ENCODE measurements around the gene SPRR2E. TPM values are rescaled to one million over a fixed set of nuclear protein-coding genes. Genes with fewer than 3 reads are reported as not detected.
"Not testable (repeated sequence)": the region's sequence is repeated elsewhere in the genome, so short reads cannot be mapped to it uniquely, and the experiment has no call there.

SPRR2E gene
- not detected for polyA plus RNA-seq (2013, experiment 1 of 2)
- not detected for polyA plus RNA-seq (2013, experiment 2 of 2)

DNA sequence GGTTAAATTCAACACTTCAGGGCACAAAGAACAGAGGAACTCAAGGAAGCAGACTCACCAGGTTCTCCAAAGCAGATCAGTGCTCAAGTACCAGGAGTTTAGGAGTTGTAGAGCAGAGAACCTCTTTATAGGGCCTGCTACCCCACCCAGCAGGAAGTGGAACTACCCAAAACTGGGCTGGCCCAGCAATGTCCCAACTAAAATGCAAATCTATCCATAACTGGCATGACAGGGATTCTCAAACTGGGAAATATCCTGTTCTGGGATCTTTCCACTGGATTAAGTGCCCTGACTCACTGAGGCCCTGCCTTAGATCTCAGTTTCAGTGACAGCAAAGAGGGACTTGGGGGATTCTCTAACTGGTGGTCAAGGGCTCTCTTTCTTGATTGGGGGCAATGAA, at the start of gene SPRR2E:
SPRR2E (minus strand) TSS at position 101 of the 400 bp plus-strand sequence. CDS start 775 bp downstream, outside the sequence.
- no peak within 1 kb of the TSS for H3K4me3 ChIP-seq (ENCODE audit: low read length)
- H3K27me3 ChIP-seq (ENCODE audit: insufficient read depth, low read length) = no peaks in the 10 kb centered on the region
- H3K27ac ChIP-seq (ENCODE audit: low read depth, low read length) = no peak within 1 kb of the TSS
- no peaks in the 10 kb centered on the region for H3K9me3 ChIP-seq (ENCODE audit: insufficient read depth, low read depth, low read length)
- H3K9ac ChIP-seq (ENCODE audit: low read depth, low read length) = no peak within 1 kb of the TSS
- no peaks in the 10 kb centered on the region for H3K4me1 ChIP-seq (ENCODE audit: insufficient read depth, low read length)
- H3K36me3 ChIP-seq (ENCODE audit: insufficient read depth, low read length) = no peaks in the 10 kb centered on the region

- H3K9me3 ChIP-seq (ENCODE audit: insufficient read depth, low read depth, low read length) = no peaks in the 10 kb centered on the region
- no peak overlapping the region for H3K27ac ChIP-seq (ENCODE audit: low read depth, low read length)
- no peak overlapping the region for H3K4me3 ChIP-seq (ENCODE audit: low read length)
- H3K4me1 ChIP-seq (ENCODE audit: insufficient read depth, low read length) = no peaks in the 10 kb centered on the region
- no peak overlapping the region for H3K9ac ChIP-seq (ENCODE audit: low read depth, low read length)
- H3K36me3 ChIP-seq (ENCODE audit: insufficient read depth, low read length) = no peaks in the 10 kb centered on the region
- no peaks in the 10 kb centered on the region for H3K27me3 ChIP-seq (ENCODE audit: insufficient read depth, low read length)
- 88% methylated on average over 3 of the region's 3 CpGs for WGBS
Measured at GRCh38 chr1:153141377-153141776, 47.1 kb upstream of the SPRR2E start.

- no peaks in the 10 kb centered on the region for H3K36me3 ChIP-seq (ENCODE audit: insufficient read depth, low read length)
- WGBS = 96% methylated on average over 3 of the region's 3 CpGs
- H3K27me3 ChIP-seq (ENCODE audit: insufficient read depth, low read length) = no peaks in the 10 kb centered on the region
- no peaks in the 10 kb centered on the region for H3K9me3 ChIP-seq (ENCODE audit: insufficient read depth, low read depth, low read length)
- peaks cover 9% of the 10 kb centered on the region for H3K4me1 ChIP-seq (ENCODE audit: insufficient read depth, low read length)
- H3K4me3 ChIP-seq (ENCODE audit: low read length) = no peak overlapping the region
- no peak overlapping the region for H3K27ac ChIP-seq (ENCODE audit: low read depth, low read length)
- no peak overlapping the region for H3K9ac ChIP-seq (ENCODE audit: low read depth, low read length)
Measured at GRCh38 chr1:153140484-153140883, 46.2 kb upstream of the SPRR2E start.

GRCh38 chr1:153133743-153134142, 39.4 kb upstream of the SPRR2E start:
- Histone ChIP-seq H3K9ac (ENCODE audit: low read depth, low read length) (no peak overlapping the region), H3K4me3 (ENCODE audit: low read length) (no peak overlapping the region), H3K27me3 (ENCODE audit: insufficient read depth, low read length) (no peaks in the 10 kb centered on the region), H3K36me3 (ENCODE audit: insufficient read depth, low read length) (no peaks in the 10 kb centered on the region), H3K27ac (ENCODE audit: low read depth, low read length) (no peak overlapping the region), H3K4me1 (ENCODE audit: insufficient read depth, low read length) (peaks cover 26% of the 10 kb centered on the region), H3K9me3 (ENCODE audit: insufficient read depth, low read depth, low read length) (no peaks in the 10 kb centered on the region)
- 70% methylated on average over 2 of the region's 2 CpGs for WGBS

DNA sequence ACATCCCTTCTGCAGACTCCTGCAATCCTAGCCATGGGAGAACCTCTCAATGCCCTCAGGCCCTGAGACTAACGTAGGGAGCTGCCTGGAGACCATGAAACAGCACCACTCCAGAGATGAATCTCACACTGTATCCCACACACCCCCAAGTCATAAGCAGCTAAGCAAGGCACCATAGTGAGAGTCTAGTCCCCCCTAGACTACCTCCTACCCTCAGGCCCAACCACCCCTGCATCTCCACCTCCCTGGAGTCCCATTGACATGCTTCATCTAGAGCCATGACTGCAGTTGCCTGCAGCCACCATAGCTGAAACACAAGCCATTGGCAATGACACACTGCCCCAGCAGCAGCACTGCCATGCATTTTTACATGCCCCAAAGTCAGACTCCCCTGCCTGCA, 38.9 kb upstream of the SPRR2E start:
- H3K27me3 ChIP-seq (ENCODE audit: insufficient read depth, low read length) = no peaks in the 10 kb centered on the region
- H3K27ac ChIP-seq (ENCODE audit: low read depth, low read length) = no peak overlapping the region
- no peak overlapping the region for H3K9ac ChIP-seq (ENCODE audit: low read depth, low read length)
- H3K4me1 ChIP-seq (ENCODE audit: insufficient read depth, low read length) = peaks cover 26% of the 10 kb centered on the region
- H3K36me3 ChIP-seq (ENCODE audit: insufficient read depth, low read length) = no peaks in the 10 kb centered on the region
- no peaks in the 10 kb centered on the region for H3K9me3 ChIP-seq (ENCODE audit: insufficient read depth, low read depth, low read length)
- H3K4me3 ChIP-seq (ENCODE audit: low read length) = no peak overlapping the region
- WGBS = 81% methylated on average over 1 of the region's 1 CpG

GRCh38 chr1:153128688-153129087, 34.4 kb upstream of the SPRR2E start:
- peaks cover 21% of the 10 kb centered on the region for H3K9me3 ChIP-seq (ENCODE audit: insufficient read depth, low read depth, low read length)
- not testable (repeated sequence) for H3K36me3 ChIP-seq (ENCODE audit: insufficient read depth, low read length); H3K4me3 ChIP-seq (ENCODE audit: low read length); H3K27ac ChIP-seq (ENCODE audit: low read depth, low read length); H3K9ac ChIP-seq (ENCODE audit: low read depth, low read length); H3K27me3 ChIP-seq (ENCODE audit: insufficient read depth, low read length)
- WGBS = 89% methylated on average over 4 of the region's 4 CpGs
- H3K4me1 ChIP-seq (ENCODE audit: insufficient read depth, low read length) = peaks cover 13% of the 10 kb centered on the region

DNA sequence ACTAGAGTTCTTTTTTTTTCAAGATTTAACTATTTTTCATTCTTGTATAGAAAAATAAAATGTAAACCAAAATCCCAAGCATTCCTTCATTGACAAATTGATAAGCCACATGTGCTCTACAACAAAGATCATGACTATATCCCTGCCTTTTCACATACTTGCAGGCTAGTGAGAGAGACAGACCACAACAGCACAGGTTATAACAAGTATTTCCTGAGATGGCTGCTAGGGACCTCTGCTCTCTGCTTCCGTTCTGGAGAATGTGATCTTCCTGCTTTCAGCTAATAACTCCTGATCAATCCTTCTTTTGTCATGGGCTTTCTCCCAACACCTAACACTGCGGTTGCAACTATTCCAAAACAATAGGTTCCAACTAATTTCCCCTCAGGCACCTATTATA, 33.0 kb upstream of the SPRR2E start:
- WGBS = 72% methylated on average over 2 of the region's 2 CpGs
- peaks cover 5% of the 10 kb centered on the region; the same call in 1 of the 2 replicates for H3K36me3 ChIP-seq (ENCODE audit: insufficient read depth, low read length)
- no peak overlapping the region for H3K9ac ChIP-seq (ENCODE audit: low read depth, low read length)
- peaks cover 21% of the 10 kb centered on the region for H3K9me3 ChIP-seq (ENCODE audit: insufficient read depth, low read depth, low read length)
- H3K4me3 ChIP-seq (ENCODE audit: low read length) = no peak overlapping the region
- no peaks in the 10 kb centered on the region for H3K27me3 ChIP-seq (ENCODE audit: insufficient read depth, low read length)
- no peak overlapping the region for H3K27ac ChIP-seq (ENCODE audit: low read depth, low read length)
- peaks cover 18% of the 10 kb centered on the region for H3K4me1 ChIP-seq (ENCODE audit: insufficient read depth, low read length)

GRCh38 chr1:153125536-153125935, 31.2 kb upstream of the SPRR2E start:
- H3K4me1 ChIP-seq (ENCODE audit: insufficient read depth, low read length) = peaks cover 20% of the 10 kb centered on the region
- no peak overlapping the region for H3K4me3 ChIP-seq (ENCODE audit: low read length)
- peaks cover 5% of the 10 kb centered on the region; the same call in 1 of the 2 replicates for H3K36me3 ChIP-seq (ENCODE audit: insufficient read depth, low read length)
- H3K9me3 ChIP-seq (ENCODE audit: insufficient read depth, low read depth, low read length) = peaks cover 21% of the 10 kb centered on the region
- H3K9ac ChIP-seq (ENCODE audit: low read depth, low read length) = no peak overlapping the region
- H3K27ac ChIP-seq (ENCODE audit: low read depth, low read length) = no peak overlapping the region
- H3K27me3 ChIP-seq (ENCODE audit: insufficient read depth, low read length) = no peaks in the 10 kb centered on the region
- WGBS = 100% methylated on average over 1 of the region's 1 CpG

- H3K27ac ChIP-seq (ENCODE audit: low read depth, low read length) = peak overlapping the region; percentile 85; the same call in 1 of the 2 replicates
- H3K4me3 ChIP-seq (ENCODE audit: low read length); H3K27me3 ChIP-seq (ENCODE audit: insufficient read depth, low read length); H3K36me3 ChIP-seq (ENCODE audit: insufficient read depth, low read length): not testable (repeated sequence)
- H3K9ac ChIP-seq (ENCODE audit: low read depth, low read length) = 0 out of 2 replicates have a peak overlapping the region, but pooled peaks have one; percentile 21
- 53% methylated on average over 8 of the region's 8 CpGs for WGBS
- peaks cover 17% of the 10 kb centered on the region for H3K4me1 ChIP-seq (ENCODE audit: insufficient read depth, low read length)
- H3K9me3 ChIP-seq (ENCODE audit: insufficient read depth, low read depth, low read length) = peaks cover 21% of the 10 kb centered on the region
Measured at GRCh38 chr1:153123793-153124192, 29.5 kb upstream of the SPRR2E start.

- WGBS = 44% methylated on average over 3 of the region's 3 CpGs
- Histone ChIP-seq H3K9ac (ENCODE audit: low read depth, low read length) (peak overlapping the region; percentile 65), H3K4me3 (ENCODE audit: low read length) (peak overlapping the region; percentile 42), H3K4me1 (ENCODE audit: insufficient read depth, low read length) (peaks cover 17% of the 10 kb centered on the region), H3K27ac (ENCODE audit: low read depth, low read length) (peak overlapping the region; percentile 85), H3K9me3 (ENCODE audit: insufficient read depth, low read depth, low read length) (peaks cover 21% of the 10 kb centered on the region), H3K36me3 (ENCODE audit: insufficient read depth, low read length) (peaks cover 5% of the 10 kb centered on the region; the same call in 1 of the 2 replicates), H3K27me3 (ENCODE audit: insufficient read depth, low read length) (no peaks in the 10 kb centered on the region)
Measured at GRCh38 chr1:153122831-153123421, 28.6 kb upstream of the SPRR2E start.

- H3K27me3 ChIP-seq (ENCODE audit: insufficient read depth, low read length) = no peaks in the 10 kb centered on the region
- no peak overlapping the region for H3K27ac ChIP-seq (ENCODE audit: low read depth, low read length)
- no peak overlapping the region for H3K4me3 ChIP-seq (ENCODE audit: low read length)
- peaks cover 17% of the 10 kb centered on the region for H3K9me3 ChIP-seq (ENCODE audit: insufficient read depth, low read depth, low read length)
- peaks cover 12% of the 10 kb centered on the region for H3K4me1 ChIP-seq (ENCODE audit: insufficient read depth, low read length)
- H3K9ac ChIP-seq (ENCODE audit: low read depth, low read length) = no peak overlapping the region
- peaks cover 5% of the 10 kb centered on the region; the same call in 1 of the 2 replicates for H3K36me3 ChIP-seq (ENCODE audit: insufficient read depth, low read length)
Measured at GRCh38 chr1:153120945-153121344, 26.6 kb upstream of the SPRR2E start.

All from HUES64 (cell line).